ENCODE data around the gene HOXB6.

- TF ChIP-seq CTCF (IDR thresholded peaks at IDR 0.05) = no peak
- TF ChIP-seq ZFX (IDR thresholded peaks at IDR 0.05; ENCODE audit: borderline replicate concordance) = no peak
These were observed 56.1 kb downstream of the HOXB6 start for GRCh38 chr17:48548523-48549280.

All from 22Rv1 (cell line).